Neural progenitor cell (in vitro differentiated cells): ENCODE data around the gene MACROD2. TPM values are rescaled to one million over a fixed set of nuclear protein-coding genes. Genes with fewer than 3 reads are reported as not detected.

Experiments used
- DNase-seq: peaks from one replicate; pipeline ENCODE4 v3.0.0-alpha.2; 2016; ENCODE audit warnings: low spot score
- H2AFZ ChIP-seq: fragments of 200-600 bp; sonication (generic); replicated peaks from 2 replicates; pipeline ENCODE4 v1.6.1; 2016; ENCODE audit warnings: antibody characterized with exemption
- H3F3A ChIP-seq: fragments of 200-600 bp; sonication (generic); 2 replicates; pipeline ENCODE4 v1.6.1; 2016; ENCODE audit warnings: antibody characterized with exemption, low read depth
- H3K27ac ChIP-seq: fragments of 200-600 bp; sonication (generic); 2 replicates; pipeline ENCODE4 v1.5.1; 2016; ENCODE audit warnings: mild to moderate bottlenecking
- H3K27me3 ChIP-seq: fragments of 200-600 bp; sonication (generic); 2 replicates; pipeline ENCODE4 v1.6.1; 2016; ENCODE audit warnings: mild to moderate bottlenecking, moderate library complexity
- H3K36me3 ChIP-seq: fragments of 200-600 bp; sonication (generic); 2 replicates; pipeline ENCODE4 v1.5.1; 2016
- H3K4me1 ChIP-seq: fragments of 200-600 bp; sonication (generic); 2 replicates; pipeline ENCODE4 v1.6.1; 2016; ENCODE audit warnings: mixed run types
- H3K4me2 ChIP-seq: fragments of 200-600 bp; sonication (generic); 2 replicates; pipeline ENCODE4 v1.6.1; 2016
- H3K4me3 ChIP-seq: fragments of 200-600 bp; sonication (generic); 2 replicates; pipeline ENCODE4 v1.5.1; 2016
- H3K79me2 ChIP-seq: fragments of 200-600 bp; sonication (generic); 2 replicates; pipeline ENCODE4 v1.6.1; 2016; ENCODE audit warnings: low read depth
- H3K9ac ChIP-seq: fragments of 200-600 bp; sonication (generic); 2 replicates; pipeline ENCODE4 v1.6.1; 2016
- H3K9me3 ChIP-seq: fragments of 200-600 bp; sonication (generic); 2 replicates; pipeline ENCODE4 v1.5.1; 2016; ENCODE audit warnings: low read depth
- H4K20me1 ChIP-seq: fragments of 200-600 bp; sonication (generic); 2 replicates; pipeline ENCODE4 v1.6.1; 2016; ENCODE audit warnings: low read depth
- H3K27ac Mint-ChIP-seq: 3 replicates; pipeline ENCODE4 v1.8.0; 2021; ENCODE audit warnings: mixed read lengths
- H3K27me3 Mint-ChIP-seq: 2 replicates; pipeline ENCODE4 v1.8.0; 2022; ENCODE audit warnings: low read depth, mild to moderate bottlenecking, inconsistent platforms, moderate library complexity, mixed read lengths; ENCODE audit not compliant: insufficient read depth
- H3K36me3 Mint-ChIP-seq: 3 replicates; pipeline ENCODE4 v1.8.0; 2021; ENCODE audit warnings: mixed read lengths
- H3K4me1 Mint-ChIP-seq: 3 replicates; pipeline ENCODE4 v1.8.0; 2021; ENCODE audit warnings: mixed read lengths
- H3K4me3 Mint-ChIP-seq: 3 replicates; pipeline ENCODE4 v1.8.0; 2021; ENCODE audit warnings: mild to moderate bottlenecking, moderate library complexity, mixed read lengths
- H3K9me3 Mint-ChIP-seq: 3 replicates; pipeline ENCODE4 v1.8.0; 2020; ENCODE audit warnings: mixed read lengths
- EZH2 ChIP-seq: fragments of 200-600 bp; sonication (generic); IDR thresholded peaks from 2 replicates; pipeline ENCODE4 v1.6.1; 2017; ENCODE audit warnings: antibody characterized with exemption, mild to moderate bottlenecking, moderate library complexity
- EZH2phosphoT487 ChIP-seq: fragments of 200-600 bp; sonication (generic); IDR thresholded peaks from 2 replicates; pipeline ENCODE4 v1.6.1; 2017; ENCODE audit warnings: antibody characterized with exemption
- total RNA-seq: library from RNA; depleted of rRNA; stranded (reverse); fragments of >200 nt; gene quantifications from 2 replicates; pipeline ENCODE4 v1.2.3, GENCODE V29; 2015; ENCODE audit warnings: low replicate concordance
- TF ChIP-seq, protein P1 (sequence below): fragments of 200-600 bp; sonication (generic); IDR thresholded peaks from 2 replicates; pipeline ENCODE4 v1.5.1; 2017; ENCODE audit warnings: antibody characterized with exemption, mild to moderate bottlenecking

Gene MACROD2
- total RNA-seq, 1 donor from 2014 or later = 11.9 TPM

DNA sequence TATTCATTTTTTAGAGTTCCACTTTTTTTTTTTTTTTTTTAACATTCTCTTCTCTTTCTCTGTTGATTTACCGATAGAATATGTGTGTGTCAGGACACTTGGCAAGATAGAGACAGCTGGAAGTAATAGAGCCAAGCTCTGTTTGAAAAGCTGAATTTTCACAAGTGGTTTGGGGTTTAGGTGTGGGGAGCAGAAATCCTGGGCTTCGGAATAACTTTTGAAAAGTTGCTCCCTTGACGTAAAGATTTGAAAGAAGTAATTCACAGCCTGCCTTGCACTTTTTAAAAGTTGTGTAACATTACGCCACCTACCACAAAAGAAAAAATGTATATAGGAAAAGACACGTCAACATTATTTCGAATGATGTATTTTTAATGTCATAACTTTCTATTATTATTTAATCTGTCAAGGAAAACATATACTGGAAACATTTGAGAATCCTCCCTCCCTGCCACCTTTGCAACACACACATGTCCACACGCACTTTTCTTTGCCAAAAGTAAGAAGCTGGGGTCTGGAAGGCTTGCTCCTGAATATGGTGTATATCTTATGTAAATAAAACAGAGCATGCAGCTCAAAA is 1660.1 kb downstream of the MACROD2 start:
- H3K36me3 ChIP-seq = no peaks in the 10 kb centered on the region
- H3F3A ChIP-seq = no peaks in the 10 kb centered on the region
- Mint-ChIP-seq H3K27ac (no peak overlapping the region), H3K4me3 (no peak overlapping the region), H3K36me3 (no peaks in the 10 kb centered on the region), H3K4me1 (peaks cover 29% of the 10 kb centered on the region), H3K9me3 (no peaks in the 10 kb centered on the region), H3K27me3 (peaks cover 4% of the 10 kb centered on the region)
- H3K4me2 ChIP-seq = no peak overlapping the region
- H3K27me3 ChIP-seq = no peaks in the 10 kb centered on the region
- no peak for DNase-seq
- TF ChIP-seq EZH2phosphoT487 (no peak), EZH2 (no peak)
- TF ChIP-seq, protein P1, sequence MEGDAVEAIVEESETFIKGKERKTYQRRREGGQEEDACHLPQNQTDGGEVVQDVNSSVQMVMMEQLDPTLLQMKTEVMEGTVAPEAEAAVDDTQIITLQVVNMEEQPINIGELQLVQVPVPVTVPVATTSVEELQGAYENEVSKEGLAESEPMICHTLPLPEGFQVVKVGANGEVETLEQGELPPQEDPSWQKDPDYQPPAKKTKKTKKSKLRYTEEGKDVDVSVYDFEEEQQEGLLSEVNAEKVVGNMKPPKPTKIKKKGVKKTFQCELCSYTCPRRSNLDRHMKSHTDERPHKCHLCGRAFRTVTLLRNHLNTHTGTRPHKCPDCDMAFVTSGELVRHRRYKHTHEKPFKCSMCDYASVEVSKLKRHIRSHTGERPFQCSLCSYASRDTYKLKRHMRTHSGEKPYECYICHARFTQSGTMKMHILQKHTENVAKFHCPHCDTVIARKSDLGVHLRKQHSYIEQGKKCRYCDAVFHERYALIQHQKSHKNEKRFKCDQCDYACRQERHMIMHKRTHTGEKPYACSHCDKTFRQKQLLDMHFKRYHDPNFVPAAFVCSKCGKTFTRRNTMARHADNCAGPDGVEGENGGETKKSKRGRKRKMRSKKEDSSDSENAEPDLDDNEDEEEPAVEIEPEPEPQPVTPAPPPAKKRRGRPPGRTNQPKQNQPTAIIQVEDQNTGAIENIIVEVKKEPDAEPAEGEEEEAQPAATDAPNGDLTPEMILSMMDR = no peak
- peak overlapping the region; percentile 9 for H2AFZ ChIP-seq
- H3K9me3 ChIP-seq = no peaks in the 10 kb centered on the region
- no peak overlapping the region for H3K9ac ChIP-seq
- no peak overlapping the region for H3K27ac ChIP-seq
- no peak overlapping the region for H3K4me3 ChIP-seq
- peaks cover 17% of the 10 kb centered on the region for H3K4me1 ChIP-seq
- H4K20me1 ChIP-seq = no peaks in the 10 kb centered on the region
- H3K79me2 ChIP-seq = no peaks in the 10 kb centered on the region

DNA sequence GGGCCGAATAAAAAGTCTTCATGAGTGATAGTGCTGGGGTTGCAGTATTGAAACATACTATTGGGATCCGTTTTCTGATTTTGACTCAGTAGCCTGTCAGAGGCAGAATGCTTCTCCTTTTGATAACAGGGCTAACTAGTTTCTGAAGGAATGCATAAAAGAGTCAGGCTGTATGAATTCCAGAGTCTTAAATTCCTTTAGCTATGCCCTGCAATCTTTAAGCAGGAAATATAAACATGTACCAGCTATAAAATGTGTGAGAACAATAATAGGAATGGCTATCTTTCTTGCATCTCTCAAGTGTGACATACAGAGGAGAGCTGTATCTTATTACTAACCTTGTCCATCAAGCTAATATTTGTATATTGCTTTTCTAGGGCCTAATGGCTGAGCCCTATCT is 1660.8 kb downstream of the MACROD2 start:
- Histone ChIP-seq H3K79me2 (no peaks in the 10 kb centered on the region), H4K20me1 (no peaks in the 10 kb centered on the region), H3K9ac (no peak overlapping the region), H3K36me3 (no peaks in the 10 kb centered on the region), H3F3A (no peaks in the 10 kb centered on the region), H3K4me1 (peaks cover 24% of the 10 kb centered on the region), H3K4me3 (no peak overlapping the region), H3K9me3 (no peaks in the 10 kb centered on the region), H3K27me3 (no peaks in the 10 kb centered on the region), H2AFZ (peak overlapping the region; percentile 9), H3K4me2 (no peak overlapping the region), H3K27ac (no peak overlapping the region)
- Mint-ChIP-seq H3K36me3 (no peaks in the 10 kb centered on the region), H3K4me3 (no peak overlapping the region), H3K4me1 (peaks cover 35% of the 10 kb centered on the region), H3K9me3 (no peaks in the 10 kb centered on the region), H3K27me3 (peaks cover 4% of the 10 kb centered on the region), H3K27ac (no peak overlapping the region)
- TF ChIP-seq EZH2phosphoT487 = no peak
- TF ChIP-seq, protein P1 = no peak
- no peak for TF ChIP-seq EZH2
- DNase-seq = no peak

DNA sequence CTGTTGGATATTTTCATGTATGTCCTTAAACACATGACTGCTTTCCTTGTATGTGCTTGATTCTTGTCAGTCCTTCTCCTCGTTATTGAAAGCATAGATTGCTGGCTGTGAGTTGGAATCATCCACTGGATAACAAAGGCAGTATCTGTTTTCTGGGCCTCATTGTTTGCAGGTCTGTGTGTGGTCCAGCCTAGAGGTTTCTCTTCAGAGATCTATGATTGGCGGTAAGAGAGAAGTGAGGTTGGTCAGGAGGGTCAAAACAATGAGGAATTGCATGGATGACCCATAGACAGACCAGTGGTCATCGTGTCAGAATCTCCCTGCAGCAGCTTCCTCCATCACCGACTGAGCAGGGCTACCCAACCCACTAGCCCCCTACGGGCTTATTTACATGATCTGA is 1663.0 kb downstream of the MACROD2 start:
- Mint-ChIP-seq H3K4me3 (no peak overlapping the region), H3K9me3 (no peaks in the 10 kb centered on the region), H3K27me3 (peaks cover 4% of the 10 kb centered on the region), H3K36me3 (no peaks in the 10 kb centered on the region), H3K4me1 (peaks cover 38% of the 10 kb centered on the region), H3K27ac (peak overlapping the region; percentile 25)
- no peaks in the 10 kb centered on the region for H3F3A ChIP-seq
- TF ChIP-seq EZH2phosphoT487 (no peak), EZH2 (no peak)
- TF ChIP-seq, protein P1 = no peak
- no peak overlapping the region for H3K27ac ChIP-seq
- DNase-seq = peak; percentile 41
- no peaks in the 10 kb centered on the region for H3K9me3 ChIP-seq
- H3K79me2 ChIP-seq = no peaks in the 10 kb centered on the region
- H3K27me3 ChIP-seq = no peaks in the 10 kb centered on the region
- peaks cover 28% of the 10 kb centered on the region for H3K4me1 ChIP-seq
- no peaks in the 10 kb centered on the region for H4K20me1 ChIP-seq
- H3K36me3 ChIP-seq = no peaks in the 10 kb centered on the region
- no peak overlapping the region for H3K9ac ChIP-seq
- H3K4me3 ChIP-seq = no peak overlapping the region
- peak overlapping the region; percentile 27 for H3K4me2 ChIP-seq
- peak overlapping the region; percentile 47 for H2AFZ ChIP-seq
